HepG2 (cell line): Measurements from ENCODE around the gene NADK2. TPM values are rescaled to one million over a fixed set of nuclear protein-coding genes. Genes with fewer than 3 reads are reported as not detected.
A peak's percentile ranks its signal among the peaks of the same experiment; 100 is the strongest.

Experiments
- ARID3A ChIP-seq: IDR thresholded peaks from 2 replicates; pipeline ENCODE4 v1.6.1; 2012; ENCODE audit warnings: low read depth, low read length, improper control_type of control experiment
- BORCS8-MEF2B ChIP-seq: sonication (generic); formaldehyde crosslinking; IDR thresholded peaks from 2 replicates; pipeline ENCODE4 v1.8.0; 2022; ENCODE audit warnings: mild to moderate bottlenecking, missing genetic modification reagents
- IRX3 ChIP-seq: sonication (generic); formaldehyde crosslinking; IDR thresholded peaks from 2 replicates; pipeline ENCODE4 v1.8.1; 2023; ENCODE audit warnings: mild to moderate bottlenecking, low read depth, missing genetic modification reagents, borderline replicate concordance
- NFAT5 ChIP-seq: sonication (generic); formaldehyde crosslinking; IDR thresholded peaks from 2 replicates; pipeline ENCODE4 v1.4.0; 2020; ENCODE audit warnings: missing genetic modification reagents
- SIN3A ChIP-seq: IDR thresholded peaks from 2 replicates; pipeline ENCODE4 v1.6.1; 2011; ENCODE audit warnings: low read depth, mild to moderate bottlenecking, control low read depth, low read length, borderline replicate concordance
- TAF1 ChIP-seq: sonication (generic); formaldehyde crosslinking; IDR thresholded peaks from 2 replicates; pipeline ENCODE4 v1.4.0; 2020; ENCODE audit warnings: missing genetic modification reagents
- TBX2 ChIP-seq: sonication (generic); formaldehyde crosslinking; IDR thresholded peaks from 2 replicates; pipeline ENCODE4 v1.5.0; 2020; ENCODE audit warnings: missing genetic modification reagents, mild to moderate bottlenecking, borderline replicate concordance
- TEAD3 ChIP-seq: optimal IDR thresholded peaks from 2 replicates; pipeline ENCODE3; 2016; ENCODE audit warnings: borderline replicate concordance
- TOE1 ChIP-seq: sonication (generic); formaldehyde crosslinking; IDR thresholded peaks from 2 replicates; pipeline ENCODE4 v1.4.0; 2020; ENCODE audit warnings: mild to moderate bottlenecking, missing genetic modification reagents
- ZFP90 ChIP-seq: sonication (generic); formaldehyde crosslinking; IDR thresholded peaks from 2 replicates; pipeline ENCODE4 v1.8.0; 2022; ENCODE audit warnings: missing genetic modification reagents, mild to moderate bottlenecking, inconsistent platforms, borderline replicate concordance
- ZNF329 ChIP-seq: sonication (generic); formaldehyde crosslinking; IDR thresholded peaks from 2 replicates; pipeline ENCODE4 v1.9.0; 2021; ENCODE audit warnings: low read depth, mild to moderate bottlenecking, missing genetic modification reagents
- ZNF687 ChIP-seq: sonication (generic); formaldehyde crosslinking; IDR thresholded peaks from 2 replicates; pipeline ENCODE4 v1.5.1; 2020; ENCODE audit warnings: mild to moderate bottlenecking, missing genetic modification reagents, moderate library complexity
- ZUFSP ChIP-seq: sonication (generic); formaldehyde crosslinking; IDR thresholded peaks from 2 replicates; pipeline ENCODE4 v1.9.0; 2021; ENCODE audit warnings: missing genetic modification reagents, mild to moderate bottlenecking, borderline replicate concordance
- polyA plus RNA-seq, 8 experiments: library from polyadenylated mRNA; depleted of rRNA in 3 of 8; stranded (reverse) in 7 of 8; unstranded in 1 of 8; fragments of >200 nt; fragmentation: Illumina TruSeq in 4 of 8; extraction: Trizol in 4 of 8; gene quantifications; 2 replicates each; pipeline versions ENCODE4 v1.2.1 to v1.2.3, GENCODE V29; 2011 to 2016; ENCODE audit warnings: low read depth in 4 of 8, missing spikeins in 1 of 8, mixed read lengths in 1 of 8; ENCODE audit not compliant: insufficient read depth in 1 of 8
- total RNA-seq, 5 experiments: library from RNA; depleted of rRNA; stranded (reverse); fragments of >200 nt; fragmentation: Illumina TruSeq; extraction: Trizol; gene quantifications; 2 replicates each; pipeline ENCODE4 v1.2.3, GENCODE V29; 2016; ENCODE audit warnings: low read depth in 1 of 5

The NADK2 gene
- total and polyA plus RNA-seq, 2 of the 13 experiments (the other 11 are each of a cell fraction or from before 2014, with no cell fraction given), result 13.9 to 71.4 TPM

GRCh38 chr5:36180556-36181350 is 61.0 kb downstream of the NADK2 start (continued):
- no peak for TF ChIP-seq ZNF687 (CRISPR knock-in tag)
- no peak for TF ChIP-seq ZFP90 (CRISPR knock-in tag)
- TF ChIP-seq SIN3A, result no peak
- TF ChIP-seq TAF1 (CRISPR knock-in tag), result no peak
- no peak for TF ChIP-seq NFAT5 (CRISPR knock-in tag)
- TF ChIP-seq ZUFSP (CRISPR knock-in tag), result no peak
- TF ChIP-seq BORCS8-MEF2B (CRISPR knock-in tag), result no peak
- TF ChIP-seq IRX3 (CRISPR knock-in tag), result no peak
- TF ChIP-seq ARID3A, result peak; percentile 91
- no peak for TF ChIP-seq TBX2
- peak; percentile 64 for TF ChIP-seq TEAD3 (CRISPR knock-in tag)
- no peak for TF ChIP-seq ZNF329 (CRISPR knock-in tag)
- TF ChIP-seq TOE1 (CRISPR knock-in tag), result no peak
